K562 (cell line): ENCODE results near the gene ACAD10. TPM values are rescaled to one million over a fixed set of nuclear protein-coding genes. Genes with fewer than 3 reads are reported as not detected.

Experiments
- CBX1 ChIP-seq: sonication (generic); IDR thresholded peaks from 2 replicates; pipeline ENCODE4 v1.6.1; 2016; ENCODE audit warnings: antibody characterized with exemption, low read depth, mild to moderate bottlenecking
- CTBP1 ChIP-seq: fragments of 450-650 bp; IDR thresholded peaks from 2 replicates; pipeline ENCODE4 v1.6.1; 2016; ENCODE audit warnings: borderline replicate concordance
- EP400 ChIP-seq: fragments of 450-650 bp; IDR thresholded peaks from 2 replicates; pipeline ENCODE4 v1.6.1; 2017; ENCODE audit warnings: antibody characterized with exemption, mild to moderate bottlenecking, moderate library complexity
- NR2C2 ChIP-seq, 2 experiments: fragments of 200-800 bp in 1 of 2; sonication (Bioruptor generic) in 1 of 2; sonication (generic) in 1 of 2; formaldehyde crosslinking in 1 of 2; IDR thresholded peaks; 2 replicates each; pipeline versions ENCODE4 v1.6.1 to v1.8.0; 2016 to 2022; ENCODE audit warnings: mild to moderate bottlenecking in 1 of 2, missing compliant biosample characterization in 1 of 2, missing genetic modification characterization in 1 of 2, missing genetic modification reagents in 1 of 2
- ZNF282 ChIP-seq: sonication (generic); formaldehyde crosslinking; IDR thresholded peaks from 2 replicates; pipeline ENCODE4 v1.8.1; 2023; ENCODE audit warnings: missing genetic modification reagents
- polyA plus RNA-seq, 8 experiments: library from polyadenylated mRNA; depleted of rRNA in 4 of 8; stranded (reverse) in 5 of 8; unstranded in 3 of 8; fragments of >200 nt; fragmentation: Nextera tagmentation in 2 of 8; fragmentation: Illumina TruSeq in 1 of 8; extraction: Ambion mirVana in 2 of 8; extraction: Trizol in 1 of 8; gene quantifications; 2 replicates each; pipeline versions ENCODE4 v1.2.1 to v1.2.3, GENCODE V29; 2011 to 2014; ENCODE audit warnings: inconsistent platforms in 1 of 8, missing spikeins in 1 of 8
- total RNA-seq, 7 experiments: library from RNA; depleted of rRNA in 6 of 7; stranded (reverse); fragments of >200 nt in 6 of 7; fragmentation: Illumina TruSeq in 2 of 7; extraction: Trizol in 2 of 7; gene quantifications; 2 replicates each; pipeline versions ENCODE4 v1.2.1 to v1.2.3, GENCODE V29; 2011 to 2021; ENCODE audit warnings: low replicate concordance in 1 of 7
- TF ChIP-seq, protein P1 (sequence below): fragments of 200-400 bp; formaldehyde crosslinking; IDR thresholded peaks from 2 replicates; pipeline ENCODE4 v1.6.1; 2017; ENCODE audit warnings: mild to moderate bottlenecking, low read depth, low read length, moderate library complexity
- TF ChIP-seq, protein P2 (sequence below): fragments of 450-650 bp; IDR thresholded peaks from 2 replicates; pipeline ENCODE4 v1.6.1; 2016; ENCODE audit warnings: mild to moderate bottlenecking, moderate library complexity
- TF ChIP-seq, protein P3 (sequence below): fragments of 250-450 bp; sonication (Bioruptor Pico); IDR thresholded peaks from 2 replicates; pipeline ENCODE4 v1.8.0; 2022; ENCODE audit warnings: inconsistent platforms, mild to moderate bottlenecking, moderate library complexity, borderline replicate concordance

Gene ACAD10
- total and polyA plus RNA-seq, 9 of the 15 experiments (the other 6 are each of a cell fraction or from before 2014, with no cell fraction given) = 2.3 to 19.2 (median 12.0) TPM

DNA sequence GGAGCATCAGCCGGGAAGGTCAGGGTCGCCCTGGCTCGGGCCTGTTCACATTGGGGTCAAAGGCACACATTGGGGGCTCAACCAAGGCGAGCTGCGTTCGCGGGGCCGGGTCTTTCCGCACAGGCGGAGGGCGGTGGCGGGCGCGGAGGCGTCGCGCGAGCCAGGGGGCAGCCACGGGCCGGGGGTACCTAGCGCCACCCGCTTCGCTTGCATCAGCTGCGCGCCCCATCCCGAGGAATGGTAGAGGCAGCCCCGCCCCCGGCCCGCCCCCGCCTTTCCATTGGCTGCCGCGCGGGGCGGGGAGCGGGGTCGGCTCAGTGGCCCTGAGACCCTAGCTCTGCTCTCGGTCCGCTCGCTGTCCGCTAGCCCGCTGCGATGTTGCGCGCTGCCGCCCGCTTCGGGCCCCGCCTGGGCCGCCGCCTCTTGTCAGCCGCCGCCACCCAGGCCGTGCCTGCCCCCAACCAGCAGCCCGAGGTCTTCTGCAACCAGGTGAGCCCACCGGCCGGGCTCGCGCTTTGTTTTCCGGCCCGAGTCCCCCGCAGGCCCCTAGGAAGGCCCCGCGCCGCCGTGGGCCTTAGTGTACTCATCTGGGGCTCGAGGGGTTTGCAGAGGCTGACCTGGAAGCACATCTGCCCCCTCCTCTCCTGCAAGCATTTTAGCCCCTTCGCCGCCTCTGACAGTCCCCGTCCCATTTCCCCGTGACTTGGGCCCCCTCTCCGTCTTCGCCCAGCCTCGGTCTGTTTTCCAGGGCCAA, 80.9 kb downstream of the ACAD10 start, which contains the start of gene ALDH2 (continued):
- TF ChIP-seq, protein P1, sequence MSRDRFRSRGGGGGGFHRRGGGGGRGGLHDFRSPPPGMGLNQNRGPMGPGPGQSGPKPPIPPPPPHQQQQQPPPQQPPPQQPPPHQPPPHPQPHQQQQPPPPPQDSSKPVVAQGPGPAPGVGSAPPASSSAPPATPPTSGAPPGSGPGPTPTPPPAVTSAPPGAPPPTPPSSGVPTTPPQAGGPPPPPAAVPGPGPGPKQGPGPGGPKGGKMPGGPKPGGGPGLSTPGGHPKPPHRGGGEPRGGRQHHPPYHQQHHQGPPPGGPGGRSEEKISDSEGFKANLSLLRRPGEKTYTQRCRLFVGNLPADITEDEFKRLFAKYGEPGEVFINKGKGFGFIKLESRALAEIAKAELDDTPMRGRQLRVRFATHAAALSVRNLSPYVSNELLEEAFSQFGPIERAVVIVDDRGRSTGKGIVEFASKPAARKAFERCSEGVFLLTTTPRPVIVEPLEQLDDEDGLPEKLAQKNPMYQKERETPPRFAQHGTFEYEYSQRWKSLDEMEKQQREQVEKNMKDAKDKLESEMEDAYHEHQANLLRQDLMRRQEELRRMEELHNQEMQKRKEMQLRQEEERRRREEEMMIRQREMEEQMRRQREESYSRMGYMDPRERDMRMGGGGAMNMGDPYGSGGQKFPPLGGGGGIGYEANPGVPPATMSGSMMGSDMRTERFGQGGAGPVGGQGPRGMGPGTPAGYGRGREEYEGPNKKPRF = no peak
- TF ChIP-seq EP400 (peak; percentile 75), ZNF282 (CRISPR knock-in tag) (no peak), CBX1 (0 out of 2 replicates have a peak, but pooled peaks have one; percentile 27), CTBP1 (peak; percentile 81), NR2C2 (CRISPR knock-in tag; IDR thresholded peaks at IDR 0.05) (no peak), NR2C2 (tag; IDR thresholded peaks at IDR 0.05) (peak; percentile 63)
- TF ChIP-seq, protein P2, sequence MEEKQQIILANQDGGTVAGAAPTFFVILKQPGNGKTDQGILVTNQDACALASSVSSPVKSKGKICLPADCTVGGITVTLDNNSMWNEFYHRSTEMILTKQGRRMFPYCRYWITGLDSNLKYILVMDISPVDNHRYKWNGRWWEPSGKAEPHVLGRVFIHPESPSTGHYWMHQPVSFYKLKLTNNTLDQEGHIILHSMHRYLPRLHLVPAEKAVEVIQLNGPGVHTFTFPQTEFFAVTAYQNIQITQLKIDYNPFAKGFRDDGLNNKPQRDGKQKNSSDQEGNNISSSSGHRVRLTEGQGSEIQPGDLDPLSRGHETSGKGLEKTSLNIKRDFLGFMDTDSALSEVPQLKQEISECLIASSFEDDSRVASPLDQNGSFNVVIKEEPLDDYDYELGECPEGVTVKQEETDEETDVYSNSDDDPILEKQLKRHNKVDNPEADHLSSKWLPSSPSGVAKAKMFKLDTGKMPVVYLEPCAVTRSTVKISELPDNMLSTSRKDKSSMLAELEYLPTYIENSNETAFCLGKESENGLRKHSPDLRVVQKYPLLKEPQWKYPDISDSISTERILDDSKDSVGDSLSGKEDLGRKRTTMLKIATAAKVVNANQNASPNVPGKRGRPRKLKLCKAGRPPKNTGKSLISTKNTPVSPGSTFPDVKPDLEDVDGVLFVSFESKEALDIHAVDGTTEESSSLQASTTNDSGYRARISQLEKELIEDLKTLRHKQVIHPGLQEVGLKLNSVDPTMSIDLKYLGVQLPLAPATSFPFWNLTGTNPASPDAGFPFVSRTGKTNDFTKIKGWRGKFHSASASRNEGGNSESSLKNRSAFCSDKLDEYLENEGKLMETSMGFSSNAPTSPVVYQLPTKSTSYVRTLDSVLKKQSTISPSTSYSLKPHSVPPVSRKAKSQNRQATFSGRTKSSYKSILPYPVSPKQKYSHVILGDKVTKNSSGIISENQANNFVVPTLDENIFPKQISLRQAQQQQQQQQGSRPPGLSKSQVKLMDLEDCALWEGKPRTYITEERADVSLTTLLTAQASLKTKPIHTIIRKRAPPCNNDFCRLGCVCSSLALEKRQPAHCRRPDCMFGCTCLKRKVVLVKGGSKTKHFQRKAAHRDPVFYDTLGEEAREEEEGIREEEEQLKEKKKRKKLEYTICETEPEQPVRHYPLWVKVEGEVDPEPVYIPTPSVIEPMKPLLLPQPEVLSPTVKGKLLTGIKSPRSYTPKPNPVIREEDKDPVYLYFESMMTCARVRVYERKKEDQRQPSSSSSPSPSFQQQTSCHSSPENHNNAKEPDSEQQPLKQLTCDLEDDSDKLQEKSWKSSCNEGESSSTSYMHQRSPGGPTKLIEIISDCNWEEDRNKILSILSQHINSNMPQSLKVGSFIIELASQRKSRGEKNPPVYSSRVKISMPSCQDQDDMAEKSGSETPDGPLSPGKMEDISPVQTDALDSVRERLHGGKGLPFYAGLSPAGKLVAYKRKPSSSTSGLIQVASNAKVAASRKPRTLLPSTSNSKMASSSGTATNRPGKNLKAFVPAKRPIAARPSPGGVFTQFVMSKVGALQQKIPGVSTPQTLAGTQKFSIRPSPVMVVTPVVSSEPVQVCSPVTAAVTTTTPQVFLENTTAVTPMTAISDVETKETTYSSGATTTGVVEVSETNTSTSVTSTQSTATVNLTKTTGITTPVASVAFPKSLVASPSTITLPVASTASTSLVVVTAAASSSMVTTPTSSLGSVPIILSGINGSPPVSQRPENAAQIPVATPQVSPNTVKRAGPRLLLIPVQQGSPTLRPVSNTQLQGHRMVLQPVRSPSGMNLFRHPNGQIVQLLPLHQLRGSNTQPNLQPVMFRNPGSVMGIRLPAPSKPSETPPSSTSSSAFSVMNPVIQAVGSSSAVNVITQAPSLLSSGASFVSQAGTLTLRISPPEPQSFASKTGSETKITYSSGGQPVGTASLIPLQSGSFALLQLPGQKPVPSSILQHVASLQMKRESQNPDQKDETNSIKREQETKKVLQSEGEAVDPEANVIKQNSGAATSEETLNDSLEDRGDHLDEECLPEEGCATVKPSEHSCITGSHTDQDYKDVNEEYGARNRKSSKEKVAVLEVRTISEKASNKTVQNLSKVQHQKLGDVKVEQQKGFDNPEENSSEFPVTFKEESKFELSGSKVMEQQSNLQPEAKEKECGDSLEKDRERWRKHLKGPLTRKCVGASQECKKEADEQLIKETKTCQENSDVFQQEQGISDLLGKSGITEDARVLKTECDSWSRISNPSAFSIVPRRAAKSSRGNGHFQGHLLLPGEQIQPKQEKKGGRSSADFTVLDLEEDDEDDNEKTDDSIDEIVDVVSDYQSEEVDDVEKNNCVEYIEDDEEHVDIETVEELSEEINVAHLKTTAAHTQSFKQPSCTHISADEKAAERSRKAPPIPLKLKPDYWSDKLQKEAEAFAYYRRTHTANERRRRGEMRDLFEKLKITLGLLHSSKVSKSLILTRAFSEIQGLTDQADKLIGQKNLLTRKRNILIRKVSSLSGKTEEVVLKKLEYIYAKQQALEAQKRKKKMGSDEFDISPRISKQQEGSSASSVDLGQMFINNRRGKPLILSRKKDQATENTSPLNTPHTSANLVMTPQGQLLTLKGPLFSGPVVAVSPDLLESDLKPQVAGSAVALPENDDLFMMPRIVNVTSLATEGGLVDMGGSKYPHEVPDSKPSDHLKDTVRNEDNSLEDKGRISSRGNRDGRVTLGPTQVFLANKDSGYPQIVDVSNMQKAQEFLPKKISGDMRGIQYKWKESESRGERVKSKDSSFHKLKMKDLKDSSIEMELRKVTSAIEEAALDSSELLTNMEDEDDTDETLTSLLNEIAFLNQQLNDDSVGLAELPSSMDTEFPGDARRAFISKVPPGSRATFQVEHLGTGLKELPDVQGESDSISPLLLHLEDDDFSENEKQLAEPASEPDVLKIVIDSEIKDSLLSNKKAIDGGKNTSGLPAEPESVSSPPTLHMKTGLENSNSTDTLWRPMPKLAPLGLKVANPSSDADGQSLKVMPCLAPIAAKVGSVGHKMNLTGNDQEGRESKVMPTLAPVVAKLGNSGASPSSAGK = peak; percentile 60
- TF ChIP-seq, protein P3, sequence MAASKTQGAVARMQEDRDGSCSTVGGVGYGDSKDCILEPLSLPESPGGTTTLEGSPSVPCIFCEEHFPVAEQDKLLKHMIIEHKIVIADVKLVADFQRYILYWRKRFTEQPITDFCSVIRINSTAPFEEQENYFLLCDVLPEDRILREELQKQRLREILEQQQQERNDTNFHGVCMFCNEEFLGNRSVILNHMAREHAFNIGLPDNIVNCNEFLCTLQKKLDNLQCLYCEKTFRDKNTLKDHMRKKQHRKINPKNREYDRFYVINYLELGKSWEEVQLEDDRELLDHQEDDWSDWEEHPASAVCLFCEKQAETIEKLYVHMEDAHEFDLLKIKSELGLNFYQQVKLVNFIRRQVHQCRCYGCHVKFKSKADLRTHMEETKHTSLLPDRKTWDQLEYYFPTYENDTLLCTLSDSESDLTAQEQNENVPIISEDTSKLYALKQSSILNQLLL (CRISPR knock-in tag) = no peak
